Nephron (organoid): ENCODE data around the gene PPP1R1B.

ENCODE experiments used
- H3K27ac Mint-ChIP-seq, 3 experiments: 2 replicates each; pipeline ENCODE4 v1.8.0; 2020; ENCODE audit warnings: mixed read lengths in 3 of 3, mild to moderate bottlenecking in 2 of 3, moderate library complexity in 1 of 3
- H3K27me3 Mint-ChIP-seq: 2 replicates; pipeline ENCODE4 v1.8.0; 2021; ENCODE audit warnings: low read depth, mild to moderate bottlenecking, moderate library complexity, mixed read lengths
- H3K36me3 Mint-ChIP-seq: 2 replicates; pipeline ENCODE4 v1.8.0; 2020; ENCODE audit warnings: low read depth, mixed read lengths
- H3K4me1 Mint-ChIP-seq: 2 replicates; pipeline ENCODE4 v1.8.0; 2020; ENCODE audit warnings: mixed read lengths
- H3K4me3 Mint-ChIP-seq, 3 experiments: 2 replicates each; pipeline ENCODE4 v1.8.0; 2020; ENCODE audit warnings: mild to moderate bottlenecking in 3 of 3, mixed read lengths in 3 of 3, moderate library complexity in 2 of 3
- H3K9me3 Mint-ChIP-seq: 2 replicates; pipeline ENCODE4 v1.8.0; 2020; ENCODE audit warnings: mixed read lengths
- CTCF ChIP-seq, 3 experiments: fragments of 200-600 bp; sonication (generic); IDR thresholded peaks; one replicate each; pipeline ENCODE4 v1.5.0; 2021; ENCODE audit warnings: antibody characterized with exemption in 3 of 3; ENCODE audit not compliant: unreplicated experiment in 3 of 3

The PPP1R1B gene

DNA sequence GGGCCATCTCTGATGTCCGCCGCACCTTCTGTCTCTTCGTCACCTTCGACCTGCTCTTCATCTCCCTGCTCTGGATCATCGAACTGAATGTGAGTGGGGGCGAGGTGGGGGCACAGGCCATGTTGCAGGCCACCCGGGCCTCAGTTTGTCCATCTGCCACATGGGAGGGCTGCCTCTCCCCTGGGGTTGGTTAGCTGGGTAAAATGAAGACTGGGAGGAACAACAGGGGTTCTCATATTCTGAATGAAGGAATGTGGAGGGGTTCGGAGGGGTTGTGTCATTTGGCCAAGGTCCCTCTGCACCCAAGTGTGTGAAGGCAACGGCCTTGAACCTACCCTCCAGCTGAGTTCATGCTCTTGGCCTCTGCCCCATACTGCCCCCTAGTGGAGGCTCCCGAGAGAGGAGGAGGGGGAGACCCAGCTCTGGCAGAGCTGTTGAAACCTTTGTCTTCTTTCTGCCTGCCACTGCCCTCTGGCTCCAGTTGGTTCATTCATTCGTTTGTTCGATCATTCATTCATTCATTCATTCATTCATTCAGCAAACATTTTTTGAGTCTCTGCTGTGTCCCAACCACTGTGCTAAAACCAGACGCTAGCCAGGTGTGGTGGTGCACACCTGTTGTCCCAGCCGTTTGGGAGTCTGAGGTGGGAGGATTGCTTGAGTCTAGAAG, 27.0 kb downstream of the PPP1R1B start:
- H3K27ac Mint-ChIP-seq = peak overlapping the region in 1 of 3 experiments; percentile 77

GRCh38 chr17:39655105-39655504, 28.4 kb downstream of the PPP1R1B start:
- H3K4me1 Mint-ChIP-seq = peaks cover 27% of the 10 kb centered on the region
- no peak overlapping the region for H3K4me3 Mint-ChIP-seq
- TF ChIP-seq CTCF (IDR thresholded peaks at IDR 0.05; ENCODE audit: unreplicated experiment in 3 of 3) = no peak
- H3K27me3 Mint-ChIP-seq = no peaks in the 10 kb centered on the region
- H3K27ac Mint-ChIP-seq = no peak overlapping the region
- peaks cover 10% of the 10 kb centered on the region for H3K36me3 Mint-ChIP-seq
- no peaks in the 10 kb centered on the region for H3K9me3 Mint-ChIP-seq

More for the DNA sequence above, 27.0 kb downstream of the PPP1R1B start:
- Mint-ChIP-seq H3K4me1 (peaks cover 34% of the 10 kb centered on the region), H3K4me3 (no peak overlapping the region), H3K27me3 (no peaks in the 10 kb centered on the region), H3K9me3 (no peaks in the 10 kb centered on the region), H3K36me3 (peaks cover 15% of the 10 kb centered on the region)
- TF ChIP-seq CTCF (IDR thresholded peaks at IDR 0.05; ENCODE audit: unreplicated experiment in 3 of 3) = peak; percentile 62 to 66 (median 66)

DNA sequence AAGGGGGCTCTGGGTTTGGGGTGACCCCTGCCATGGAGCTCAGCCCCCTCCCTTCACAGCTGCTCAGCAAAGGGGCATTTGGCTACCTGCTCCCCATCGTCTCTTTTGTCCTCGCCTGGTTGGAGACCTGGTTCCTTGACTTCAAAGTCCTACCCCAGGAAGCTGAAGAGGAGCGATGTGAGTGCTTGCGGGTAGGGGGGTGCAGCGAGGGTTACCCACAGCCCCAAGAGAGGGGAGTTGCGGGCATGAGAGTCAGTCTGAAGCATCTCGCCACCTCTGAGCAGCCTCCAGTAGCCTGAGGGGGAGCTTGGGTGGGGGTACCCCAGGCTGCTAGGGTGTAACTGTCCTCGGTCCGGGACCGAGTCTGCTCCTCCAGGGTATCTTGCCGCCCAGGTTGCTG, 31.6 kb downstream of the PPP1R1B start:
- TF ChIP-seq CTCF (IDR thresholded peaks at IDR 0.05; ENCODE audit: unreplicated experiment in 3 of 3) = no peak
- peaks cover 18% of the 10 kb centered on the region for H3K36me3 Mint-ChIP-seq
- no peaks in the 10 kb centered on the region for H3K27me3 Mint-ChIP-seq
- H3K4me3 Mint-ChIP-seq = no peak overlapping the region
- peaks cover 24% of the 10 kb centered on the region for H3K4me1 Mint-ChIP-seq
- no peak overlapping the region for H3K27ac Mint-ChIP-seq
- H3K9me3 Mint-ChIP-seq = no peaks in the 10 kb centered on the region

GRCh38 chr17:39658760-39659159, 32.0 kb downstream of the PPP1R1B start:
- no peak overlapping the region for H3K4me3 Mint-ChIP-seq
- H3K27me3 Mint-ChIP-seq = no peaks in the 10 kb centered on the region
- peaks cover 18% of the 10 kb centered on the region for H3K36me3 Mint-ChIP-seq
- peaks cover 21% of the 10 kb centered on the region for H3K4me1 Mint-ChIP-seq
- no peak for TF ChIP-seq CTCF (IDR thresholded peaks at IDR 0.05; ENCODE audit: unreplicated experiment in 3 of 3)
- H3K9me3 Mint-ChIP-seq = no peaks in the 10 kb centered on the region
- H3K27ac Mint-ChIP-seq = no peak overlapping the region

- Mint-ChIP-seq H3K27me3 (peaks cover 4% of the 10 kb centered on the region), H3K9me3 (no peaks in the 10 kb centered on the region), H3K27ac (no peak overlapping the region), H3K36me3 (peaks cover 18% of the 10 kb centered on the region), H3K4me3 (no peak overlapping the region), H3K4me1 (peaks cover 16% of the 10 kb centered on the region)
- no peak for TF ChIP-seq CTCF (IDR thresholded peaks at IDR 0.05; ENCODE audit: unreplicated experiment in 3 of 3)
Observed at GRCh38 chr17:39659279-39660010, 32.7 kb downstream of the PPP1R1B start.

DNA sequence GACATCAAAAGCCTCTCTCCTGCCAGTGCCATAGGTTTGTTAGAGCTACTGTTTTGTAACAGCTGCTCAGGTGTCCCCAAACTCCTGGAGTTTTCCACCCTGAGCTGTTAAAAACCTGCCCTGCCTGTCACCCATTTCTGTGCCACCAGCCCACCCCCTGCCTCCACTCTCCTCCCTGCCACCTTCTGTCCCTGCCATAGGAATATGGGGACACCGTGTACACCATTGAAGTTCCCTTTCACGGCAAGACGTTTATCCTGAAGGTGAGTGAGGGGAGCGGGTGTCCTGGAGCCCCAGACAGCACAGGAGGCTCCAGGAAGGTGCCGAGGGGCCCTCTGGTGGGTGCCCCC, 33.2 kb downstream of the PPP1R1B start:
- peaks cover 16% of the 10 kb centered on the region for H3K4me1 Mint-ChIP-seq
- no peak for TF ChIP-seq CTCF (IDR thresholded peaks at IDR 0.05; ENCODE audit: unreplicated experiment in 3 of 3)

More for the DNA sequence above, 33.2 kb downstream of the PPP1R1B start:
- Mint-ChIP-seq H3K9me3 (no peaks in the 10 kb centered on the region), H3K27me3 (peaks cover 4% of the 10 kb centered on the region), H3K36me3 (peaks cover 18% of the 10 kb centered on the region), H3K27ac (no peak overlapping the region), H3K4me3 (no peak overlapping the region)
